Gastrocnemius medialis (tissue), 4 donors: ENCODE measurements around the gene NUDT8.
"Not testable (repeated sequence)": the region's sequence is repeated elsewhere in the genome, so short reads cannot be mapped to it uniquely, and the experiment has no call there.

Experiments used
- CTCF ChIP-seq, 5 experiments: fragments of 450-650 bp in 3 of 5; fragments of 200-600 bp in 2 of 5; sonication (generic) in 2 of 5; IDR thresholded peaks in 4 of 5; conservative IDR thresholded peaks in 1 of 5; 1 replicate in 4 of 5; 2 replicates in 1 of 5; pipeline ENCODE4 v1.5.1; 2016 to 2019; ENCODE audit warnings: antibody characterized with exemption in 5 of 5, mild to moderate bottlenecking in 3 of 5, moderate library complexity in 3 of 5
- POLR2A ChIP-seq, 2 donors: fragments of 450-650 bp; IDR thresholded peaks; one replicate each; pipeline ENCODE4 v1.6.1; 2017; ENCODE audit warnings: antibody characterized with exemption in 2 of 2, mild to moderate bottlenecking in 2 of 2, moderate library complexity in 2 of 2

GRCh38 chr11:67618901-67619659 lies 10.7 kb downstream of the NUDT8 start:
- not testable (repeated sequence) for TF ChIP-seq CTCF (IDR thresholded peaks at IDR 0.05 in 4 of 5, conservative IDR thresholded peaks at IDR 0.05 in 1 of 5); POLR2A (IDR thresholded peaks at IDR 0.05)
